ENCODE results near the gene TSHZ2. TPM values are rescaled to one million over a fixed set of nuclear protein-coding genes. Genes with fewer than 3 reads are reported as not detected.
"Not testable (repeated sequence)": the region's sequence is repeated elsewhere in the genome, so short reads cannot be mapped to it uniquely, and the experiment has no call there.

Gene TSHZ2
- total and polyA plus RNA-seq, 9 of the 15 experiments (the other 6 are each of a cell fraction or from before 2014, with no cell fraction given): 0.03 to 0.20 (median 0.05) TPM; not detected in 4

DNA sequence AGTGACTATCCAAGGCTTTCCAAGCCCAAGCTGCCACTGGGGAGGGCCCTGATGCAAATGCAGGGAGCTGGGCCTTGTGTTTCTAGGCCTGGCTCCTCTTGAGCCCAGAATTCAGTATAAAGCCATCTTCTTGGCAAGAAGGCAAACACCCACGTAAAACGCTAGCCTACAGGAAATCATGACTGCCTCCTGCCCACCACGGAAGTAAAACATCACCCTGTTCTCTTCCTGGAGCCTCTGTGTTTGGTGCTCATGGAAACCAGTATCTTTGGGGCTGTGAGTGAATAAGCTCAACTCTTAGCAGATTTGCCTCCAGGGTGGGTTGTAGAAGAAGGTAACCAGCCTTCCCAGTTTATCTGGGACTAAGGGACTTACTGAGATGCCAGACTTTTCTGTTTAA is 350.5 kb downstream of the TSHZ2 start:
- FAIRE-seq (no peak), DNase-seq (ENCODE audit: extremely low read depth in 1 of 4, low spot score in 3 of 4) (no peak), ATAC-seq (peak; percentile 34; the same call in 2 of the 3 replicates)
- Histone ChIP-seq H3K9ac (ENCODE audit: insufficient read depth in 1 of 2, low read depth in 2 of 2, low read length in 2 of 2) (no peak overlapping the region), H4K20me1 (replicated peaks; ENCODE audit: control insufficient read depth, insufficient read depth, low read length) (no peaks in the 10 kb centered on the region), H2AFZ (ENCODE audit: low read depth, low read length) (peak overlapping the region; percentile 71), H3K4me1 (replicated peaks in 1 of 2; ENCODE audit: control insufficient read depth in 2 of 2, insufficient read depth in 2 of 2, low read length in 2 of 2) (peaks cover 0 to 6% of the 10 kb centered on the region in 2 experiments; a peak in 2 of 5 replicates), H3K9me1 (ENCODE audit: control insufficient read depth, insufficient read depth, low read length) (no peaks in the 10 kb centered on the region), H3K79me2 (ENCODE audit: control insufficient read depth, insufficient read depth, low read length) (no peaks in the 10 kb centered on the region), H3K4me3 (no peak overlapping the region), H3K9me3 (replicated peaks; ENCODE audit: control insufficient read depth, insufficient read depth, low read depth, low read length) (no peaks in the 10 kb centered on the region), H3K36me3 (ENCODE audit: control insufficient read depth, insufficient read depth, low read length) (no peaks in the 10 kb centered on the region), H3K27me3 (ENCODE audit: control insufficient read depth in 2 of 2, insufficient read depth in 2 of 2, low read length in 2 of 2) (no peaks in the 10 kb centered on the region; a peak in 1 of 5 replicates), H3K27ac (ENCODE audit: extremely low read depth, low read depth, low read length) (no peak overlapping the region), H3K4me2 (ENCODE audit: insufficient read depth, low read length) (0 out of 2 replicates have a peak overlapping the region, but pooled peaks have one; percentile 1)
- CTCF ChIA-PET (ENCODE audit: low intra/inter-chr PET ratio): no interaction called here
- in situ Hi-C loops (cut with MboI): no loop called here
- WGBS (ENCODE audit: insufficient coverage, low coverage, missing lambda C conversion rate): 24% methylated on average over 3 of the region's 3 CpGs
- BruUV-seq (replicated peaks): no TSS peak
- POLR2A ChIA-PET: interaction anchor here (0.9 to 1.6 kb wide), 2 partner anchors 8 to 10 kb away, joined by 4 read pairs; no protein-coding TSS in a partner anchor
- no peak for TF ChIP-seq ZNF23 (CRISPR knock-in tag; IDR thresholded peaks at IDR 0.05)
- 0 out of 2 replicates have a peak, but pooled peaks have one; percentile 27 for TF ChIP-seq GABPA (tag; conservative IDR thresholded peaks at IDR 0.05; ENCODE audit: low read depth)
- peak; percentile 6; the same call in 1 of the 2 replicates for TF ChIP-seq RFX1 (IDR thresholded peaks at IDR 0.05)
- intact Hi-C loops (cut with micrococcal nuclease): no loop called here

DNA sequence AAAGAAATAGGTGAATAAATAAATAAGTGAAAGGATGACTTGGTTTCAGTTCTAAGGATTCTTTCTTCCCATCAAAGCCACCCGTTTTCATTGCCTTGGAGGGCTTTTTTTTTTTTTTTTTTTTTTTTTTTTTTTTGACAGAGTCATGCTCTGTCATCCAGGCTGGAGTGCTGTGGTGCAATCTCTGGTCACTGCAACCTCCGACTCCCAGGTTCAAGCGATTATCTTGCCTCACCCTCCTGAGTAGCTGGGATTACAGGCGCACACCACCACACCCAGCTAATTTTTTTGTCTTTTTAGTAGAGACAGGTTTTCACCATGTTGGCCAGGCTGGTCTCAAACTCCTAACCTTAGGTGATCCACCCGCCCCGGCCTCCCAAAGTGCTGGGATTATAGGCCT is 351.3 kb downstream of the TSHZ2 start:
- POLR2A ChIA-PET: interaction anchor here (1.6 kb wide), 1 partner anchor 9 kb away, joined by 4 read pairs; no protein-coding TSS in a partner anchor
- in situ Hi-C loops (cut with MboI); intact Hi-C loops (cut with micrococcal nuclease); H3K9me1 ChIP-seq (ENCODE audit: control insufficient read depth, insufficient read depth, low read length); H3K4me3 ChIP-seq; BruUV-seq (replicated peaks); H3K9ac ChIP-seq (ENCODE audit: insufficient read depth in 1 of 2, low read depth in 2 of 2, low read length in 2 of 2); H2AFZ ChIP-seq (ENCODE audit: low read depth, low read length); H3K9me3 ChIP-seq (replicated peaks; ENCODE audit: control insufficient read depth, insufficient read depth, low read depth, low read length); CTCF ChIA-PET (ENCODE audit: low intra/inter-chr PET ratio); H3K4me2 ChIP-seq (ENCODE audit: insufficient read depth, low read length); H3K79me2 ChIP-seq (ENCODE audit: control insufficient read depth, insufficient read depth, low read length); H3K27ac ChIP-seq (ENCODE audit: extremely low read depth, low read depth, low read length); H4K20me1 ChIP-seq (replicated peaks; ENCODE audit: control insufficient read depth, insufficient read depth, low read length); H3K4me1 ChIP-seq (replicated peaks in 1 of 2; ENCODE audit: control insufficient read depth in 2 of 2, insufficient read depth in 2 of 2, low read length in 2 of 2); H3K36me3 ChIP-seq (ENCODE audit: control insufficient read depth, insufficient read depth, low read length); FAIRE-seq; H3K27me3 ChIP-seq (ENCODE audit: control insufficient read depth in 2 of 2, insufficient read depth in 2 of 2, low read length in 2 of 2): not testable (repeated sequence)
- WGBS (ENCODE audit: insufficient coverage, low coverage, missing lambda C conversion rate): 17% methylated on average over 5 of the region's 6 CpGs
- peak; percentile 88 for TF ChIP-seq ZNF384 (IDR thresholded peaks at IDR 0.05; ENCODE audit: low read depth, low read length)
- TF ChIP-seq C11orf30 (IDR thresholded peaks at IDR 0.05; ENCODE audit: low read depth): 0 out of 2 replicates have a peak, but pooled peaks have one; percentile 33
- peak in 1 of 2 experiments; percentile 38; a peak in 1 of 4 replicates for TF ChIP-seq KDM1A (IDR thresholded peaks at IDR 0.05)
- peak; percentile 43; the same call in 1 of the 2 replicates for TF ChIP-seq CBFA2T3 (IDR thresholded peaks at IDR 0.05)
- TF ChIP-seq SMARCA4 (IDR thresholded peaks at IDR 0.05): 0 out of 2 replicates have a peak, but pooled peaks have one; percentile 26
- peak; percentile 81 to 89 for TF ChIP-seq TRIM24 (IDR thresholded peaks at IDR 0.05)
- TF ChIP-seq ZNF24 (IDR thresholded peaks at IDR 0.05): peak; percentile 7; the same call in 1 of the 2 replicates
- TF ChIP-seq NFE2 (IDR thresholded peaks at IDR 0.05; ENCODE audit: low read depth): peak; percentile 69
- TF ChIP-seq ZNF316 (IDR thresholded peaks at IDR 0.05): peak; percentile 5; the same call in 1 of the 2 replicates
- peak; percentile 53; the same call in 1 of the 2 replicates for TF ChIP-seq CEBPB (tag; IDR thresholded peaks at IDR 0.05)
- peak; percentile 54; the same call in 1 of the 2 replicates for TF ChIP-seq MAFG (tag; conservative IDR thresholded peaks at IDR 0.05)
- ATAC-seq (peak; percentile 60), DNase-seq (ENCODE audit: extremely low read depth in 1 of 4, low spot score in 3 of 4) (peak in 1 of 4 experiments; percentile 33)
